Measurements from ENCODE around the gene CFAP58. TPM values are rescaled to one million over a fixed set of nuclear protein-coding genes. Genes with fewer than 3 reads are reported as not detected.

The CFAP58 gene
- polyA plus RNA-seq, 3 donors, result 0.16 TPM; not detected in 2

DNA sequence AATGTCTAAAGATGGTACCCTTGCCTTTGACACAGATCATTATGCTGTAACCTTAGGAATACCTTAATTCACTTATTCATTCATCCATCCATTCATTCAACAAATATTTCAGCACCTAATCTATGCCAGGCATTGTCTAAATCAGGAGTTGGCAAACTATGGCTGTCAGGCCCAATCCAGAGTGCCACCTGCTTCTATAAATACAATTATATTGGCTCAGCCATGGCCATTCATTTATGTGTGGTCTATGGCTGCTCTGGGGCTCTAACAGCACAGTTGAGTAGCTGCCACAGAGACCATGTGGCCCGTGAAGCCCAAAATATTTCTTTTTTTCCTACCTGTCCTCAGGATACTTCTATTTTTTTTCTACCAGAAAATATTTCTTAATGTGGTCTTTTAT is 9.4 kb upstream of the CFAP58 start:
- Mint-ChIP-seq H3K9me3 (peaks cover 0 to 3% (median 0%) of the 10 kb centered on the region in 7 donors), H3K27ac (no peak overlapping the region), H3K4me3 (no peak overlapping the region), H3K4me1 (peaks cover 28% of the 10 kb centered on the region), H3K27me3 (ENCODE audit: low read depth in 3 of 3) (peaks cover 0 to 11% (median 4%) of the 10 kb centered on the region in 3 donors), H3K36me3 (no peaks in the 10 kb centered on the region)
- Histone ChIP-seq H3K36me3 (replicated peaks in 1 of 2; ENCODE audit: control insufficient read depth in 1 of 2, insufficient read depth in 2 of 2, low read length in 2 of 2) (no peaks in the 10 kb centered on the region), H3K4me2 (replicated peaks; ENCODE audit: extremely low read depth, low read length, poor library complexity, severe bottlenecking) (no peak overlapping the region), H3K79me2 (ENCODE audit: insufficient read depth, low read length) (peaks cover 6% of the 10 kb centered on the region), H3K27me3 (ENCODE audit: control insufficient read depth in 2 of 2, insufficient read depth in 2 of 2, low read length in 2 of 2) (no peaks in the 10 kb centered on the region), H3K27ac (ENCODE audit: low read depth in 1 of 2, low read length in 2 of 2) (no peak overlapping the region), H3K9me3 (replicated peaks in 1 of 2; ENCODE audit: control insufficient read depth in 1 of 2, insufficient read depth in 1 of 2, low read length in 2 of 2) (no peaks in the 10 kb centered on the region), H4K20me1 (ENCODE audit: insufficient read depth, low read length) (no peaks in the 10 kb centered on the region), H3K4me1 (ENCODE audit: control insufficient read depth in 1 of 2, insufficient read depth in 2 of 2, low read length in 2 of 2) (peaks cover 35 to 44% of the 10 kb centered on the region in 2 donors), H3K4me3 (replicated peaks in 1 of 3; ENCODE audit: low read depth in 2 of 3, low read length in 3 of 3) (no peak overlapping the region), H3K9ac (ENCODE audit: insufficient read depth, low read length, poor library complexity, severe bottlenecking) (no peak overlapping the region), H2AFZ (ENCODE audit: insufficient read depth, low read depth, low read length, poor library complexity, severe bottlenecking) (no peak overlapping the region)
- intact Hi-C loops (cut with micrococcal nuclease), result no loop called here
- no CpG with 5 or more reads among the region's 1 CpG for WGBS (ENCODE audit: insufficient coverage)
- TF ChIP-seq, protein P1, sequence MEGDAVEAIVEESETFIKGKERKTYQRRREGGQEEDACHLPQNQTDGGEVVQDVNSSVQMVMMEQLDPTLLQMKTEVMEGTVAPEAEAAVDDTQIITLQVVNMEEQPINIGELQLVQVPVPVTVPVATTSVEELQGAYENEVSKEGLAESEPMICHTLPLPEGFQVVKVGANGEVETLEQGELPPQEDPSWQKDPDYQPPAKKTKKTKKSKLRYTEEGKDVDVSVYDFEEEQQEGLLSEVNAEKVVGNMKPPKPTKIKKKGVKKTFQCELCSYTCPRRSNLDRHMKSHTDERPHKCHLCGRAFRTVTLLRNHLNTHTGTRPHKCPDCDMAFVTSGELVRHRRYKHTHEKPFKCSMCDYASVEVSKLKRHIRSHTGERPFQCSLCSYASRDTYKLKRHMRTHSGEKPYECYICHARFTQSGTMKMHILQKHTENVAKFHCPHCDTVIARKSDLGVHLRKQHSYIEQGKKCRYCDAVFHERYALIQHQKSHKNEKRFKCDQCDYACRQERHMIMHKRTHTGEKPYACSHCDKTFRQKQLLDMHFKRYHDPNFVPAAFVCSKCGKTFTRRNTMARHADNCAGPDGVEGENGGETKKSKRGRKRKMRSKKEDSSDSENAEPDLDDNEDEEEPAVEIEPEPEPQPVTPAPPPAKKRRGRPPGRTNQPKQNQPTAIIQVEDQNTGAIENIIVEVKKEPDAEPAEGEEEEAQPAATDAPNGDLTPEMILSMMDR (IDR thresholded peaks at IDR 0.05), result no peak
- no peak for DNase-seq

DNA sequence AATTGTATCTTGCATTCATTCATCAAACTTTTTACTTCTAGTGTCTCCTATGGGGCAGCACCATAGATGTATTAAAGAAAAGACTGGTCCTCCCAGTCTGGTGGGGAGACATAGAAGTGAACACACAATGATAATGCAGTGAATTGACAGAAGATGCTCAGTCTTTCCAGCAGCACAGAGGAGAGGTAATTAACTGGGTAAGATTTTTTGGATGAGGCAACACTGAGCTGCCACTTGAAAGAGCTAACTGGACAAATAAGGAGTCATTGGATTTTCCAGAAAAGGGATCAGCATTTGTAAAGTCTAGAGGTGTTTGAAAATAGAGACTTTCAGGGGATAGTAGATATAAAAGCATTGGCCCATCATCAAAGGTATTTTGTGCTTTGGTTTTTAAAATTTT is 8.1 kb upstream of the CFAP58 start:
- Histone ChIP-seq H3K4me1 (ENCODE audit: control insufficient read depth in 1 of 2, insufficient read depth in 2 of 2, low read length in 2 of 2) (peaks cover 40 to 44% of the 10 kb centered on the region in 2 donors), H3K27me3 (ENCODE audit: control insufficient read depth in 2 of 2, insufficient read depth in 2 of 2, low read length in 2 of 2) (no peaks in the 10 kb centered on the region), H3K4me3 (replicated peaks in 1 of 3; ENCODE audit: low read depth in 2 of 3, low read length in 3 of 3) (no peak overlapping the region), H3K9me3 (replicated peaks in 1 of 2; ENCODE audit: control insufficient read depth in 1 of 2, insufficient read depth in 1 of 2, low read length in 2 of 2) (no peaks in the 10 kb centered on the region), H3K9ac (ENCODE audit: insufficient read depth, low read length, poor library complexity, severe bottlenecking) (no peak overlapping the region), H4K20me1 (ENCODE audit: insufficient read depth, low read length) (no peaks in the 10 kb centered on the region), H3K36me3 (replicated peaks in 1 of 2; ENCODE audit: control insufficient read depth in 1 of 2, insufficient read depth in 2 of 2, low read length in 2 of 2) (no peaks in the 10 kb centered on the region), H3K79me2 (ENCODE audit: insufficient read depth, low read length) (no peaks in the 10 kb centered on the region), H2AFZ (ENCODE audit: insufficient read depth, low read depth, low read length, poor library complexity, severe bottlenecking) (no peak overlapping the region), H3K27ac (ENCODE audit: low read depth in 1 of 2, low read length in 2 of 2) (no peak overlapping the region), H3K4me2 (replicated peaks; ENCODE audit: extremely low read depth, low read length, poor library complexity, severe bottlenecking) (no peak overlapping the region)
- Mint-ChIP-seq H3K4me1 (peaks cover 15% of the 10 kb centered on the region), H3K4me3 (no peak overlapping the region), H3K9me3 (peaks cover 0 to 3% (median 0%) of the 10 kb centered on the region in 7 donors), H3K36me3 (no peaks in the 10 kb centered on the region), H3K27ac (peak overlapping the region in 1 of 7 donors; percentile 70), H3K27me3 (ENCODE audit: low read depth in 3 of 3) (peaks cover 0 to 5% (median 0%) of the 10 kb centered on the region in 3 donors)
- peak in 1 of 3 donors; percentile 20 for DNase-seq
- intact Hi-C loops (cut with micrococcal nuclease), result loop anchor here in 1 of 2 donors (5.0 kb wide), 1 partner anchor 38 kb away; no protein-coding TSS in a partner anchor
- TF ChIP-seq, protein P1 (IDR thresholded peaks at IDR 0.05), result no peak
